GM12878 (cell line): ENCODE measurements around the gene SIM2. TPM values are rescaled to one million over a fixed set of nuclear protein-coding genes. Genes with fewer than 3 reads are reported as not detected.

ENCODE experiments used
- ATAC-seq: fragments of 200-7000 bp; cut with Tn5 transposase; 3 replicates; pipeline ENCODE4 v1.9.1; 2020; ENCODE audit warnings: mild to moderate bottlenecking, moderate library complexity
- BruUV-seq: library from RNA; stranded (reverse); fragments of 400-500 nt; replicated peaks from 2 replicates; lab custom pipeline; 2021; lab: Mats Ljungman, UMichigan
- CTCF ChIA-PET: fragments of 300-600 bp; sonication (Branson Sonifier 250); formaldehyde crosslinking; extraction: SDS; loops from one replicate; lab custom pipeline; 2021; ENCODE audit warnings: inconsistent platforms; lab: Yijun Ruan, JAX
- POLR2A ChIA-PET: fragments of 350-600 bp; formaldehyde crosslinking; extraction: SDS; loops from one replicate; lab custom pipeline; 2021; ENCODE audit warnings: inconsistent platforms; lab: Charles Lee
- RAD21 ChIA-PET: fragments of 300-600 bp; sonication (Branson Sonifier 250); formaldehyde crosslinking; loops from one replicate; lab custom pipeline; 2023; ENCODE audit warnings: antibody characterized with exemption; ENCODE audit not compliant: unreplicated experiment; lab: Charles Lee
- SMC1A ChIA-PET: fragments of 300-600 bp; sonication (Branson Sonifier 250); formaldehyde crosslinking; loops from one replicate; lab custom pipeline; 2023; ENCODE audit not compliant: unreplicated experiment, uncharacterized antibody; lab: Charles Lee
- DNase-seq: peaks from one replicate; pipeline ENCODE4 v3.0.0-alpha.2; 2011; ENCODE audit warnings: low read depth, low spot score
- FAIRE-seq: peaks from 3 replicates; lab custom pipeline; 2011; peaks lifted over from hg19 to GRCh38; lab: Jason Lieb, UNC
- H2AFZ ChIP-seq: 2 replicates; pipeline ENCODE4 v1.6.0; 2011; ENCODE audit warnings: low read depth, low read length, control low read depth; ENCODE audit not compliant: control insufficient read depth
- H3K27ac ChIP-seq: 2 replicates; pipeline ENCODE4 v1.5.1; 2011; ENCODE audit warnings: control low read depth; ENCODE audit not compliant: control insufficient read depth, insufficient read depth
- H3K27me3 ChIP-seq, 2 experiments: replicated peaks in 1 of 2; 2 replicates each; pipeline versions ENCODE4 v1.6.0 to v1.6.1; 2011; ENCODE audit warnings: low read length in 1 of 2; ENCODE audit not compliant: control insufficient read depth in 2 of 2, insufficient read depth in 2 of 2
- H3K36me3 ChIP-seq, 2 experiments: 2 replicates each; pipeline ENCODE4 v1.5.1; 2011; ENCODE audit warnings: low read length in 1 of 2; ENCODE audit not compliant: control insufficient read depth in 2 of 2, insufficient read depth in 2 of 2
- H3K4me1 ChIP-seq: 2 replicates; pipeline ENCODE4 v1.6.1; 2011; ENCODE audit warnings: mild to moderate bottlenecking, low read length, moderate library complexity, mixed read lengths; ENCODE audit not compliant: control insufficient read depth, insufficient read depth
- H3K4me2 ChIP-seq: 2 replicates; pipeline ENCODE4 v1.6.0; 2011; ENCODE audit warnings: control low read depth; ENCODE audit not compliant: control insufficient read depth, insufficient read depth
- H3K4me3 ChIP-seq: fragments of 200-600 bp; sonication (generic); 2 replicates; pipeline ENCODE4 v1.5.1; 2016
- H3K79me2 ChIP-seq: 2 replicates; pipeline ENCODE4 v1.6.0; 2011; ENCODE audit warnings: low read length; ENCODE audit not compliant: control insufficient read depth, insufficient read depth
- H3K9ac ChIP-seq: 2 replicates; pipeline ENCODE4 v1.8.0; 2011; ENCODE audit warnings: low read length, control low read depth, mixed read lengths; ENCODE audit not compliant: control insufficient read depth, insufficient read depth
- H3K9me3 ChIP-seq: replicated peaks from 3 replicates; pipeline ENCODE4 v1.5.1; 2011; ENCODE audit warnings: mild to moderate bottlenecking, low read length; ENCODE audit not compliant: control insufficient read depth, insufficient read depth
- H4K20me1 ChIP-seq: 2 replicates; pipeline ENCODE4 v1.6.0; 2011; ENCODE audit not compliant: control insufficient read depth, insufficient read depth
- ASH2L ChIP-seq: fragments of 300-600, 200-600 bp; sonication (generic); IDR thresholded peaks from 2 replicates; pipeline ENCODE4 v1.6.1; 2017; ENCODE audit warnings: low read depth, mild to moderate bottlenecking, borderline replicate concordance
- BRCA1 ChIP-seq: IDR thresholded peaks from 2 replicates; pipeline ENCODE4 v1.6.1; 2011; ENCODE audit warnings: low read depth, low read length, improper control_type of control experiment
- CHD2 ChIP-seq: IDR thresholded peaks from 2 replicates; pipeline ENCODE4 v1.6.1; 2011; ENCODE audit warnings: low read depth, low read length, improper control_type of control experiment, borderline replicate concordance
- EZH2 ChIP-seq: IDR thresholded peaks from 2 replicates; pipeline ENCODE4 v1.6.1; 2012; ENCODE audit warnings: low read depth, mild to moderate bottlenecking, control low read depth, inconsistent platforms, low read length, borderline replicate concordance; ENCODE audit not compliant: control insufficient read depth
- JUND ChIP-seq: IDR thresholded peaks from 2 replicates; pipeline ENCODE4 v1.6.1; 2012; ENCODE audit warnings: low read depth, mild to moderate bottlenecking, low read length, improper control_type of control experiment, moderate library complexity
- MYC ChIP-seq: IDR thresholded peaks from 2 replicates; pipeline ENCODE4 v1.6.1; 2011; ENCODE audit warnings: mild to moderate bottlenecking, low read length, moderate library complexity, inconsistent platforms; ENCODE audit not compliant: insufficient read depth, insufficient replicate concordance, insufficient read length, severe bottlenecking
- NFIC ChIP-seq: IDR thresholded peaks from 2 replicates; pipeline ENCODE4 v1.6.1; 2012; ENCODE audit warnings: low read depth, mild to moderate bottlenecking, inconsistent platforms, low read length, moderate library complexity
- NFYB ChIP-seq: IDR thresholded peaks from 2 replicates; pipeline ENCODE4 v1.6.1; 2011; ENCODE audit warnings: low read depth, mild to moderate bottlenecking, low read length, improper control_type of control experiment, moderate library complexity; ENCODE audit not compliant: insufficient read depth
- POLR2AphosphoS2 ChIP-seq: IDR thresholded peaks from 2 replicates; pipeline ENCODE4 v1.6.1; 2011; ENCODE audit warnings: low read depth, mild to moderate bottlenecking, low read length, improper control_type of control experiment, moderate library complexity
- RAD21 ChIP-seq: IDR thresholded peaks from 2 replicates; pipeline ENCODE4 v1.6.1; 2011; ENCODE audit warnings: mild to moderate bottlenecking, low read depth, low read length, moderate library complexity; ENCODE audit not compliant: insufficient read depth
- TCF7 ChIP-seq: IDR thresholded peaks from 2 replicates; pipeline ENCODE4 v1.6.1; 2014; ENCODE audit warnings: antibody characterized with exemption, borderline replicate concordance
- WGBS: methylation state at CpG from one replicate; pipeline ENCODE4 v1.1.6; 2016; ENCODE audit warnings: low lambda C conversion rate; ENCODE audit not compliant: insufficient replicate concordance, insufficient coverage; ENCODE audit errors: missing lambda C conversion rate; 5-methylcytosine and 5-hydroxymethylcytosine counted together
- in situ Hi-C: fragments of 300-500 bp; cut with MboI; formaldehyde crosslinking; loops from 9 replicates; pipeline ENCODE4 v1.14.3; 2018; ENCODE audit warnings: mixed read lengths
- intact Hi-C: fragments of 100-400 bp; cut with micrococcal nuclease; formaldehyde crosslinking; loops from one replicate; pipeline ENCODE4 v1.14.2; 2022; ENCODE audit not compliant: unreplicated experiment
- polyA plus RNA-seq, 11 experiments: library from polyadenylated mRNA; depleted of rRNA in 4 of 11; unstranded in 6 of 11; stranded (reverse) in 5 of 11; fragments of >200 nt; fragmentation: Nextera tagmentation in 4 of 11; fragmentation: Illumina TruSeq in 1 of 11; extraction: Ambion mirVana in 4 of 11; extraction: Trizol in 1 of 11; gene quantifications; 1 replicate in 1 of 11; 2 replicates in 10 of 11; pipeline versions ENCODE4 v1.2.1 to v1.2.3, GENCODE V29; 2011 to 2016; ENCODE audit warnings: inconsistent platforms in 2 of 11, missing spikeins in 2 of 11, low read depth in 1 of 11
- total RNA-seq, 4 experiments: library from RNA; depleted of rRNA in 3 of 4; stranded (reverse); fragments of >200 nt in 3 of 4; fragmentation: Illumina TruSeq in 1 of 4; extraction: Trizol in 1 of 4; gene quantifications; 2 replicates each; pipeline versions ENCODE4 v1.2.1 to v1.2.3, GENCODE V29; 2013 to 2021

Gene SIM2
- total and polyA plus RNA-seq, 10 of the 15 experiments (the other 5 are each of a cell fraction or from before 2014, with no cell fraction given): 0.02 to 0.15 (median 0.05) TPM; not detected in 7

DNA sequence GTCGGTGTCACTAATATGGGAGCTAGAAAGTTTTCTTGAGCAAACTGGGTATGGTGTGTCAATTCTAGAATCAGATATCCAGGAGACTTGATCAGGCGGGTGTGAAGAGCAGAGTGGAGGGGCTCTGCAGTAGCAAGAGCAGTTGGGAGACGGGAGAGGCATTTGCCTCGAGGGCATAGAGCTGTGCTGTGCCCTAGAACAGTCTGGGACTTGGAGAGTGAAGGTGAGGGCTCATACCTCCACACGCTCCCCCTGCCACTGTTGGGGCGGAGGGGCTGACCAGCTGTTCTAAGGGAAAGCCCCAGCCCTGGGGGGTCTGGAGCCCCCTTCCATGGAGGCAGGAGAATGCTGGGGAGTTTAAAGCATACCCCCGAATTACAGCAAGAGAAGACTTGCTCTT, 33.8 kb downstream of the SIM2 start:
- H4K20me1 ChIP-seq: no peaks in the 10 kb centered on the region
- DNase-seq (no peak), FAIRE-seq (no peak), ATAC-seq (no peak)
- RAD21 ChIA-PET: no interaction called here
- POLR2A ChIA-PET: no interaction called here
- H2AFZ ChIP-seq: no peak overlapping the region
- intact Hi-C loops: no loop called here
- H3K4me1 ChIP-seq: no peaks in the 10 kb centered on the region
- H3K27ac ChIP-seq: no peak overlapping the region
- SMC1A ChIA-PET: no interaction called here
- H3K4me3 ChIP-seq: no peak overlapping the region
- no peak overlapping the region for H3K4me2 ChIP-seq
- BruUV-seq: no TSS peak
- TF ChIP-seq JUND (no peak), MYC (no peak), TCF7 (no peak), BRCA1 (no peak), EZH2 (no peak), NFYB (no peak), POLR2AphosphoS2 (no peak), ASH2L (no peak), NFIC (no peak), RAD21 (no peak), CHD2 (no peak)
- no peaks in the 10 kb centered on the region; a peak in 2 of 4 replicates for H3K27me3 ChIP-seq
- H3K36me3 ChIP-seq: no peaks in the 10 kb centered on the region
- no peak overlapping the region for H3K9ac ChIP-seq
- in situ Hi-C loops: no loop called here
- H3K79me2 ChIP-seq: no peaks in the 10 kb centered on the region
- WGBS: 37% methylated on average over 7 of the region's 7 CpGs
- H3K9me3 ChIP-seq: no peaks in the 10 kb centered on the region
- CTCF ChIA-PET: no interaction called here
